Stromal cell of bone marrow (primary cell): ENCODE data around the gene MPST.
"Not testable (repeated sequence)": the region's sequence is repeated elsewhere in the genome, so short reads cannot be mapped to it uniquely, and the experiment has no call there.

ENCODE experiments used
- DNase-seq: peaks from one replicate; pipeline ENCODE4 v3.0.0-alpha.2; 2012; ENCODE audit warnings: low read depth

The MPST gene

DNA sequence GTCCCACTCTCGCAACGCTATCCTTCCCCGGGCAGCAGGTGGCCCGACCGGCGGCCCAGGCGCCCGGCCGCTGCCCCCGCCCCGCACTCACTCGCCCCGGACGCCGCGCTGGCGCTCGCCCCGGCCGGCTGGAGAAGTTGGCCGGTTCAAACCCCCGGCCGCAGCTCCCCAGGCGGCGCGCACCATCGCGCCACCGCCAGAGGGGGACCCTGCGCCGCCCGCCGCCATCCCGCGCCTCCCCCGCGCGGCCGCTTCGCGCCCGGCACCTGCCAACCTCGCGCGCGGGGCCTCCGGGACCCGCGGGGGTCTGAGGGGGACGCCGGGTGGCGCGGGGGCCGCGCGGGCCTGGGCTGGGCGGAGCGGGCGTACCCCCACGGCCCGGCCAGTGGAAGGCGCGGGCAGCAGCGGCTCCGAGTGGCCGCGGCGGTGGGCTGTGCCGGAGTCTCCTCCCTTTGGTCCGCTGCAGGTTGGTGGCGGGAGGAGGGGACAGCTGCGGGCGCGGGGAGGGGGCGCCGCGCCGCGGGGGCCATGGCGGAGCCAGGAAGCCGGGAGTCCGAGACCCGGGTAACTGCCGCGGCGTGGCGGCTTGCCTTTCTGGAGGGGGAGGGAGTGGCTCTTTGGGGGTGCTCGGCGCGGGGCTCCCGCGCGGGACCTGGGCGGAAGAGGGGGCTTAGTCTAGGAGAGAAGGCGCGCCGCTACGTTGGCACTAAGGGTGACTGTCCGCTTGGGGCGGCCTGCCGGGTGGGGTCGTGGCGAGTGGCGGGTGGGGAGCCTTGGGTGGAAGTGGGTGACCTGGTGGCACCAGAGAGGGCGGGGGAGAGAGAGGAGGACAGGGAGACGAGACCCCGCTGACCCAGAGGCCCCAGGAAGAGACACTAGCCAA is at the start of gene MPST, which contains the start of gene TST:
Gene MPST (plus strand): TSS at position 434 of the 883 bp plus-strand sequence. CDS start 95 bp downstream, at position 529.
Gene TST (minus strand): TSS at position 139 of the 883 bp plus-strand sequence. CDS start 715 bp downstream, outside the sequence.
- DNase-seq, result peak; percentile 33

GRCh38 chr22:36971341-36972125 is 48.0 kb upstream of the MPST start:
- no peak for DNase-seq

GRCh38 chr22:36976606-36977005 is 42.9 kb upstream of the MPST start:
- no peak for DNase-seq

GRCh38 chr22:36977401-36977861 is 42.1 kb upstream of the MPST start:
- no peak for DNase-seq

GRCh38 chr22:36977947-36978660 is 41.4 kb upstream of the MPST start:
- DNase-seq, result peak; percentile 73

GRCh38 chr22:36979016-36979910 is 40.3 kb upstream of the MPST start:
- no peak for DNase-seq

- no peak for DNase-seq
Observed at GRCh38 chr22:36981247-36981775, 38.2 kb upstream of the MPST start.

GRCh38 chr22:36982136-36982535 is 37.4 kb upstream of the MPST start:
- DNase-seq, result no peak

- no peak for DNase-seq
Observed at GRCh38 chr22:36985211-36985889, 34.2 kb upstream of the MPST start.

DNA sequence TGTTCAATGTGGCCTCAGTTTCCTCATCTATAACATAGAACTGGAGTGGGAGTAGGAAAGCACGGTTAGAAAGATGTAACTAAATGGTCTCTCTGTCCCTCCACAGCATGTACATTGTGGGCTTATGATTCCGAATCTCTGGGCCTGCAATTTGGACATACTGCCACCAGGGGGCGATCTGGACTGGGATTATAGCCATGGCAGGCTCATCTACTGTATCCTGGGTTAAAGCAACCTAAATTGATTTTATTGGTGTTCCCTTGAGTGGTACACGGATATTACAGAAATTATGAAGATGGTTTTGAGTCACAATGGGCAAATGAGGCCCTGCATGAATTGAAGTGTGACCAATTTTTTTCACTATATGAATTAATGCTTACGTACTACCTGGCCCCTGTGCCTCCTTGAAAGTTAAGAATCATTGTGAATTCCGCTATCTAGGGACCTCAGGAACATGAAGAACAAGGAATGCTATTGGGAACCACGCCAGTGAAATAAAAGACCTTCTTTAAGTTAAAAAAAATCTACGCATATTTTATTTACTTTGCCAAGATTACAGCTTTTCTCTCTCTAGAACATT is 33.2 kb upstream of the MPST start:
- no peak for DNase-seq

DNA sequence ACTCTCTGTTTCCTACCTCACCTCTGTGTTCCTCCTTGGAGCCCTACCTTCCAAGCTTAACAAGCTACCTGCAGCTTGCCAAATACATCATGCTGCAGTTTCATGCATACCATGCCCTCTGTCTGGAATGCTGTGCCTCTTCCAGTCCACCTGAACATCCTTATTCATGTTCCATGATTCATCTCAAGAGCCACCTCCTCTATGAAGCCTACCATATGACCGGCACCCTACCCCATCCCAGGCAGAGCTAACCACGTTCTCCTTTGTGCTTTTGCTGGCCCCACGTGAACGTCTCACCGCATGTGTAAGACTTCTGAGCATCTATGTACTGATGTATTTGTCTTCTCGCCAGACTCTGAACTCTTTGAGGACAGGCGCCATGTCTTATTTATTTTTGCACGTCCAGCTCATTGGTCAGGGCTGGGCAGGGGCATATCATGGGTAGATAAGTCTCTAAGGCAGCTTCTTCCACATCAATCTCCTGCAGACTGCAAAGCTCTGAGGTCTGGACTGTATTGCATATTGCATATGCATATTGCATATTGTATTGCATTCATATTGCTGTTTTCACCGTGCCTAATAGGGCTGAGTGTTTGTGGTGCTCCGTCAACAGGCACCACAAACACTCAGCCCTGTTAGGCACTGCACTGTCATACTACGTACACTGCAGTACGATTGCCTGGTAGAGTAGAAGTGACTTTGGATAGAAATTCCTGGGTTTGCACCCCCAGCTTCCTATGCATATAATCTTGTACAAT is 31.3 kb upstream of the MPST start:
- DNase-seq, result no peak

GRCh38 chr22:36989012-36989411 is 30.5 kb upstream of the MPST start:
- not testable (repeated sequence) for DNase-seq

DNA sequence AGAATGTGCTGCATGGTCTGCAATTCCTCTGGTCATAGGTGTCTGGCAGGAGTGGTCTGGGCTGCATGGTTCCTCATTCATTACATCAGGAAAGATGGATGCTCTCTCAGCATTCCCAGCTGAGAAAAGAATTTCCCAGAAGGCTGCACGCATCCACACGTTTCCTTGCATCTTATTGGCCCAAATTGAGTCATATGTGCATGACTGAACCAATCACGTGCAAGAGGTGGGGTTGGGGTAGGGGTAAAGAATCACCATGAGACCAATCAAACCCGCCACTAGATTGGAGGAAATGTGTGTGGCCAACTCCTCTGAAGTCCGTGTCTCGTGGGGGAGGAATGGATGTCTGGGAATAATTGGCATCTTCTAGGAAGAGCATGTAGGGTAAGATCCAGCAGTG is 29.1 kb upstream of the MPST start:
- no peak for DNase-seq

GRCh38 chr22:36991206-36991605 is 28.3 kb upstream of the MPST start:
- DNase-seq, result no peak

GRCh38 chr22:36997746-36998145 is 21.8 kb upstream of the MPST start:
- no peak for DNase-seq

DNA sequence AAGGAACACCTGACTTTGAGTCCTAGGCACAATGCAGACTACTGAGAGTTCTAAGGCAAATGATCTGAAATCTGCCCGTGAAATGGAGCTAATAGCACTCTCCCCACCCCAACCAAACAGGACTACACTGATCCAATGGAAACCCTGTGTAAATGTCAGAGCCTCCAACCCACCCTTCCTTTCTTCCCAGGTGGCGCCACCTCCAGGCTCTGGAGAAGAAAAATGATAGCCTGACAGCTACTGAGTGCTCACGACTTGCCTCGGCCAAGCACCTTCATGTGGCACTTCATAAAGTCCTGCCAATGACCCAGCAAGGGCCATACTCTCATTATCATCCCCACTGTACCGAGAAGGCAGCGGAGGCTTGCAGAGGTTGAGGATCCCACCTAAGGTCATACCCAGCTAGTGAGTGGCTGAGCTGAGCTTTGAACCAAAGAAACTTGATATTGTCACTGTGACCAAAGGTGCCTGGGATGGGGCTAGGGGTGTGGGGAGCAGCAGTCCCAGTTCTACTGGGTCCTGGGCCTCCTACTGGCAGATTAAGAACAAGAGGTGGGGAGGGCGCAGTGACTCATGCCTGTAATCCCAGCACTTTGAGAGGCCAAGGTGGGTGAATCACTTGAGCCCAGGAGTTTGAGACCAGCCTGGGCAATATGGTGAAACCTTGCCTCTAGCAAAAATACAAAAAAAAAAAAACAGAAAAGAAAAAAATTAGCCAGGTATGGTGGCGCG is 20.8 kb upstream of the MPST start:
- no peak for DNase-seq

- no peak for DNase-seq
Observed at GRCh38 chr22:36999463-36999862, 20.1 kb upstream of the MPST start.
